Measurements from ENCODE around the gene TOP3A.
"Not testable (repeated sequence)": the region's sequence is repeated elsewhere in the genome, so short reads cannot be mapped to it uniquely, and the experiment has no call there.

TOP3A gene

DNA sequence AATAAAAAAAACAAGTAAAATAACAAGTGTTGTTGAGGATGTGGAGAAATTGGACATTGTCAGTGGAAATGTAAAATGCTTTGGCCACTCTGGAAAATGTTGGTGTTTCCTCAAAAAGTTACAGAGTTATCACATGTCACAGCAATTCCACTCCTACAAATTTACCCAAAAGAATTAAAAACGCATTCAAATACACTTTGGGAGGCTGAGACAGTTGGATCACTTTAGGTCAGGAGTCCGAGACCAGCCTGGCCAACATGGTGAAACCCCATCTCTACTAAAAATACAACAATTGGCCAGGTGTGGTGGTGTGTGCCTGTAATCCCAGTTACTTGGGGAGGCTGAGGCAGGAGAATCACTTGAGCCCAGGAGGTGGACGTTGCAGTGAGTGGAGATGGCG lies 5.6 kb downstream of the TOP3A start:
- H3K4me3 ChIP-seq (ENCODE audit: low read depth, low read length), result no peak overlapping the region
- no peak for DNase-seq (ENCODE audit: low read depth)
- no peak for TF ChIP-seq CTCF (IDR thresholded peaks at IDR 0.05; ENCODE audit: insufficient read depth, low read depth, low read length, missing control alignments)

- not testable (repeated sequence) for DNase-seq (ENCODE audit: low read depth); H3K4me3 ChIP-seq (ENCODE audit: low read depth, low read length)
Measured at GRCh38 chr17:18303206-18303605, 11.6 kb downstream of the TOP3A start.

- TF ChIP-seq CTCF (IDR thresholded peaks at IDR 0.05; ENCODE audit: insufficient read depth, low read depth, low read length, missing control alignments), result no peak
- no peak for DNase-seq (ENCODE audit: low read depth)
- H3K4me3 ChIP-seq (ENCODE audit: low read depth, low read length), result no peak overlapping the region
Measured at GRCh38 chr17:18300725-18301480, 13.9 kb downstream of the TOP3A start.

- DNase-seq (ENCODE audit: low read depth); H3K4me3 ChIP-seq (ENCODE audit: low read depth, low read length): not testable (repeated sequence)
Measured at GRCh38 chr17:18298061-18298460, 16.7 kb downstream of the TOP3A start.

DNA sequence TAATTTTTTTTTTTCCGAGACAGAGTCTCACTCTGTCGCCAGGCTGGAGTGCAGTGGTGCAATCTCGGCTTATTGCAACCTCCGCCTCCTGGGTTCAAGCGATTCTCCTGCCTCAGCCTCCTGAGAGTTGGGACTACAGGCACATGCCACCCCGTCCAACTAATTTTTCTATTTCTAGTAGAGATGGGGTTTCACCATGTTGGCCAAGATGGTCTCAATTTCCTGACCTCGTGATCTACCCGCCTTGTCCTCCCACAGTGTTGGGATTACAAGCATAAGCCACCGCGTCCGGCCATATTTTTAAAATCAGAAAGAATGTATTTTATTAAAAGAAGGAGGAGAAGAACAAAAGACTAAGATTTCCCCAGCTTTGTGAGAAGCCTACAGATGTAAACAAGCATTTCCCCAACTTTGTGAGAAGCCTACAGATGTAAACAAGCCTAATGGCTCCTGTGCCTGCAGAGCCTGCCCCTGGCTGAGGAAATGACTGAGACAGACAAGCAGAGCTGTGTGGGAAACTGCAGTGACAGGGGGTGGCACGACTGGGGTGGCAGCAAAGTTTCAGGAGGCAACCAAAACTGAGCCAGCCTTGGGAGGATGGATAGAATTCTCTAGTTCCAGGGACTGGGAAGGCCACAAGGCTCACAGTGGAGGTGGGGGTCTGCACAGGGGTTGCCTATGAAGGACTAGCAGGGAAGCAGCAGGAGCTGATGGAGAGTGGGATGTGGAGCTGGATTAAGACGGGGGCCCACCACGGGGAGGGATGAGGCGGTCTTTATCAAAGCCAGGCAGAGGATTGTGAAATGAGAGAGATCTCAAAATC lies 22.9 kb downstream of the TOP3A start:
- TF ChIP-seq CTCF (IDR thresholded peaks at IDR 0.05; ENCODE audit: insufficient read depth, low read depth, low read length, missing control alignments), result no peak
- H3K4me3 ChIP-seq (ENCODE audit: low read depth, low read length), result no peak overlapping the region
- DNase-seq (ENCODE audit: low read depth), result no peak

- H3K4me3 ChIP-seq (ENCODE audit: low read depth, low read length), result no peak overlapping the region
- DNase-seq (ENCODE audit: low read depth), result no peak
- no peak for TF ChIP-seq CTCF (IDR thresholded peaks at IDR 0.05; ENCODE audit: insufficient read depth, low read depth, low read length, missing control alignments)
Measured at GRCh38 chr17:18285296-18285695, 29.5 kb downstream of the TOP3A start.

GRCh38 chr17:18281788-18282187 lies 33.0 kb downstream of the TOP3A start:
- TF ChIP-seq CTCF (IDR thresholded peaks at IDR 0.05; ENCODE audit: insufficient read depth, low read depth, low read length, missing control alignments), result no peak
- H3K4me3 ChIP-seq (ENCODE audit: low read depth, low read length), result no peak overlapping the region
- DNase-seq (ENCODE audit: low read depth), result no peak
